Measurements from ENCODE around the gene ARRB2. TPM values are rescaled to one million over a fixed set of nuclear protein-coding genes. Genes with fewer than 3 reads are reported as not detected.

Gene ARRB2
- total and polyA plus RNA-seq, 2 of the 13 experiments (the other 11 are each of a cell fraction or from before 2014, with no cell fraction given), result 21.5 to 49.2 TPM

- TF ChIP-seq ZNF121 (CRISPR knock-in tag; IDR thresholded peaks at IDR 0.05), result no peak; the same call in 1 of the 2 replicates
- TF ChIP-seq HNRNPH1 (optimal IDR thresholded peaks at IDR 0.05; ENCODE audit: low read depth, low read length), result no peak
- no peak for TF ChIP-seq POGK (CRISPR knock-in tag; conservative IDR thresholded peaks at IDR 0.05)
- TF ChIP-seq RNF2 (conservative IDR thresholded peaks at IDR 0.05; ENCODE audit: low read depth), result 0 out of 2 replicates have a peak, but pooled peaks have one; percentile 45
- peak; percentile 52; the same call in 1 of the 2 replicates for TF ChIP-seq PATZ1 (CRISPR knock-in tag; IDR thresholded peaks at IDR 0.05)
- peak; percentile 63; the same call in 1 of the 2 replicates for TF ChIP-seq ZNF143 (CRISPR knock-in tag; IDR thresholded peaks at IDR 0.05)
- no peak for TF ChIP-seq ZBTB20 (CRISPR knock-in tag; IDR thresholded peaks at IDR 0.05; ENCODE audit: borderline replicate concordance, low read depth)
- peak; percentile 97 for TF ChIP-seq FOXA3 (CRISPR knock-in tag; IDR thresholded peaks at IDR 0.05)
- peak; percentile 46 for TF ChIP-seq MIER3 (CRISPR knock-in tag; IDR thresholded peaks at IDR 0.05; ENCODE audit: borderline replicate concordance)
- no peak for TF ChIP-seq ZBTB4 (CRISPR knock-in tag; IDR thresholded peaks at IDR 0.05; ENCODE audit: borderline replicate concordance)
- no peak for TF ChIP-seq KDM6A (CRISPR knock-in tag; IDR thresholded peaks at IDR 0.05; ENCODE audit: low read depth)
- no peak for TF ChIP-seq SRSF4 (IDR thresholded peaks at IDR 0.05; ENCODE audit: low read depth, low read length, poor library complexity, severe bottlenecking)
- TF ChIP-seq DZIP1 (CRISPR knock-in tag; IDR thresholded peaks at IDR 0.05), result no peak
- TF ChIP-seq ZNF432 (CRISPR knock-in tag; IDR thresholded peaks at IDR 0.05; ENCODE audit: borderline replicate concordance), result no peak
- peak; percentile 92 for TF ChIP-seq TBX2 (CRISPR knock-in tag; IDR thresholded peaks at IDR 0.05; ENCODE audit: borderline replicate concordance)
Observed at GRCh38 chr17:4721203-4722135, 11.0 kb downstream of the ARRB2 start (continued).

Measured in HepG2 (cell line).